Adipose tissue (tissue), 3 donors: Measurements from ENCODE around the gene LCMT2. TPM values are rescaled to one million over a fixed set of nuclear protein-coding genes. Genes with fewer than 3 reads are reported as not detected.
"Not testable (repeated sequence)": the region's sequence is repeated elsewhere in the genome, so short reads cannot be mapped to it uniquely, and the experiment has no call there.

Experiments
- H3K27ac ChIP-seq: one replicate; pipeline ENCODE4 v1.5.1; 2013; ENCODE audit warnings: low read depth, low read length
- WGBS, 3 donors: extraction: QIAGEN DNeasy Blood & Tissue Kit; methylation state at CpG; one replicate each; pipeline ENCODE4 v1.1.7; 2013; 5-methylcytosine and 5-hydroxymethylcytosine counted together
- polyA plus RNA-seq, 3 donors: library from polyadenylated mRNA; stranded (reverse); fragments of 200-250 nt; gene quantifications; one replicate each; pipeline ENCODE4 v1.2.3, GENCODE V29; 2013
- donor health status: healthy with polysubstance abuse.
- donor health status: Bipolar disorder and iron deficiency.
- donor health status: healthy.

Gene LCMT2
- polyA plus RNA-seq, 3 donors, result 2.1 to 5.5 (median 2.5) TPM

DNA sequence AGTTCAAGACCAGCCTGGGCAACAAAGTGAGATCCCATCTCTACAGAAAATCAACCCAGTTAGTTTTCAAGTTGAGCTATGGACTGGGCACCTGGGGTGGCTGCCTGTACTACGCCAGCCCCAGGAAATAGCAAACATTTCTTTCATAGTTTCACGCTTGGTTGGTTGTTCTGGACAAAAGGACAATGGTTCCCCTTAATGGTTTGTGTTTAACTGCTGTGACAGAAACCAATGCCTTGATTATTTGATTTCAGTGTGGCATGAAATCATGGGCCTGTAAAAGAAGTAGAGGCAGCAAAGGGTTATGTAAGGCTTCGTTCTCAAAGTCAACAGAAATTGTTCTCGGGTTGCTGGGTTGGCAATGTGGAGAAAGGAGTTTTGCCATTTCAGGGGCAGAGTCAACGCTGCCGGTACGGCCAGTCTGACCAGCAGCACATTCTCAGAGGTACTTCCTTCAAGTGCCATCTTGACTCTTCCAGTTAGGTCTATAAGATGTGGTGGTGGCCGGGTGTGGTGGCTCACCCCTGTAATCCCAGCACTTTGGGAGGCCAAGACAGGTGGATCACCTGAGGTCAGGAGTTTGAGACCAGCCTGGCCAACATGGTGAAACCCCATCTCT lies 12.7 kb downstream of the LCMT2 start:
- WGBS, 3 donors, result 76 to 93% (median 86%) methylated on average over 8 of the region's 8 CpGs
- H3K27ac ChIP-seq, result no peak overlapping the region

DNA sequence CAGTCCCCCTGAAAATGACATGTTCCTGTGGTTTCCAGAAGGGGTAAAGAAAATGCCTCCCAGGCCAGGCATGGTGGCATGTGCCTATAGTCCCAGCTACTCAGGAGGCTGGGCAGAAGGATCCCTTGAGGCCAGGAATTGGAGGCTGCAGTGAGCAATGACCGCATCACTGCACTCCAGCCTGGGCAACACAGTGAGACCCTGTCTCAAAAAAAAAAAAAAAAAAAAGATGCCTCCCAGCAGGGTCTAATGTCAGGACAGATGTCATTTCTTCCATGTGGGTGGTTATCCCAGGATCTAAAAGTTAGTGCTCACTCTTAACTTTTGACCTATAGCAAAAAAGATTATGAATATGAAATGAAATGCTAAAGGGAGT lies 13.4 kb downstream of the LCMT2 start:
- 71 to 88% (median 75%) methylated on average over 1 of the region's 1 CpG for WGBS, 3 donors
- H3K27ac ChIP-seq, result no peak overlapping the region

DNA sequence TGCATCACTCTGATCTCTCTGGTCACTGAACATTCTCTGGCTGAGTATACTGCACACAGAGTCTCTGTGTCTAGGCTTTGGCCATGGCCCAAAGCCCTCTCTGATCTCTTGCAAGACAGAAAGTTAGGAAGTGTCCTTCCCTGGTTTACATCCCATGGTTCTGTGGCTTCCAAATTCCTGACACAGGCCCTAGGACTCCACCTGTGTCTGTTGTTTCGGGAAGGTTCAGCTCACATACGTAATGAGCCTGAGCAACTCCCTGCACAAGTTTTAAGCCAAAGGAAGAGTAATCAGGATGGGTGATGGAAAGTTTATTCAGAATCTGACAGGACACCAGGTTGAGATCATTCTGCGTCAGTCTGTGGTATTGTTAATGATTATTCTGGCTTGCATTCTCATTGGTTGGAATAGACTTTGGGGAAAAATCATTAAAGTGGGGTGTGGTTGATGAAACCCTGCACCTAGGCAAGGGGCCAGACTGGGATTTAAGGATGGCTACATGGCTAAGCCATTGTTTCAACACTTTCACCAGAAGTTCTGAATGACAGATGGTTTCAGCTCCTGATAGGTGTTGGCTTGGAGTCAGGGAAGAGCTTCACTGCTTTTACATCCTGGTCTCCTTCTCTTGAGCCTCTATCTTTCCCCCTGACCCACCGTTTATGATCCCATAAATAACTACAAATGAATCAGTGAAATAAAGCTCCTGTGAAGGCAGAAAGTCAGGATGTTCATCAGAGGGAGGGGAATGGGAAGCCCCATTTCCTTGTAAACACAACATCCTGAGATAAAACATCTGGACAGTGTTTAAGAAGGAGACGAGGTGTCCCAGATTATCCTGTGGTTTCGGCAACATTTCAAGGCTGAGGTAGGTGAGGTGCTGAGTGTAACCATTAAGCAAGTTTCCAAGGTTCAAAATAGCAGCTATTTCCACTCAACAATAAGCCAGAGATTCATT lies 14.1 kb downstream of the LCMT2 start:
- no peak overlapping the region for H3K27ac ChIP-seq
- 37 to 56% (median 40%) methylated on average over 6 of the region's 6 CpGs for WGBS, 3 donors

DNA sequence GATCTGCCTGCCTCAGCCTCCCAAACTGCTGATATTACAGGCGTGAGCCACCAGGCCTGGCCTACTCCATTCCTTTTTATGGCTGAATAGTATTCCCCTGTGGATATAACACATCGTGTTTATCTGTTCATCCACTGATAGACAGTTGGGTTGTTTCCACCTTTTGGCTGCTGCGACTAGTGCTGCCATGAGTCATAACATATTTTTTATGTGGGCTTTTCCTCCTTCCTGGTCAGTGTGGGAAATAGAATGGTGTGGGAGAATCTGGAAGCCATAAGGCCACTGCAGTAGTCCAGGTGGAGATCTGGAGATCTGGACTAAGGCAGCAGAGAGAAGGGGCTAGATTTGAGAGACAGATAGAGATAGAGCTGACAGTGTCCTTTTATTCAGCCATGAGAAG lies 16.2 kb downstream of the LCMT2 start:
- no peak overlapping the region for H3K27ac ChIP-seq
- 68 to 79% (median 70%) methylated on average over 3 of the region's 3 CpGs for WGBS, 3 donors

DNA sequence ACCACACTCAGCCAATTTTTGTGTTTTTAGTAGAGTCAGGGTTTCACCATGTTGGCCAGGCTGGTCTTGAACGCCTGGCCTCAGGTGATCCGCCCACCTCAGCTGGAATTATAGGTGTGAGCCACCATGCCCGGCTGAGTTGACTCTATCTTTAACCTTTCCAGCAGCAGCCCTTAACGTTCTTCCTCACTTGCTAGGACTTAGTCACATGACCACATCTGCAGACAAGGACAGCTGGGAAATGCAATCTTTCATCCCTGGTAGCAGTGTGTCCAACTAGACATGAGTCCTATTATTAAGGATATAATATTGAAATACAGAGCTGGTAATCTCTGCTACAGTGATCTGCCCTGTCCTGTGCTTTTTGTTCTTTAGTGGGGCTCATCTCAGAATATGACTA lies 18.0 kb downstream of the LCMT2 start:
- WGBS, 3 donors, result 49 to 69% (median 67%) methylated on average over 4 of the region's 4 CpGs
- no peak overlapping the region for H3K27ac ChIP-seq

DNA sequence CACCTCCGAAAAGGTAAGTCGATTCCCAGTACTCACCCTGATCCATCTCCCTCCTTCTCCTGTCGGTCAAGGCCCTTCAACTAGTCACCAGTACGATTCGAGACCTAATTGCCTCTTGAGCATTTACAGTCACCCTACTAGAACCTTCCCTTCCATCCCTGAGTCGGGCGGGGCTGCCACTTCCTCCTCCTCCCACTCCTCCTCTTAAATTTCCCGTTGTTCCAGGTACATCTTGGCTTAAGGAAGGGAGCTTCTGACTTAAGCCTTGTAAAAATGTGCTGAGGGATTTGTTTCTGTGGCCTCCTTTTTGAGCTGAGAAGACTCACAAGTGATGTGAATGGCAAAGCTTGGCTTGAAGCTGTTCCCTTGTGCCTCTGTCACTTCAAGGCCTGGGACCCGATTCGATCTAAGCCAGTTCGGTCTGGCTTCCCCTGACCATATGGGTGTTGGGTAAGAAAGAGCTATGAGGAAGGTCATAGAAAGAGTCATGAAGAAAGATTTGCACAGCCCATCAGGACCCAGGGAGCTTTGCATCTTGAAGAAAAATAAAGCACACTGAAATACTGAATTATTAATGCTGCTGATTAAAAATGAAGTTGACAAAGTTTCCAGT lies 28.1 kb downstream of the LCMT2 start, which contains the start of gene TGM7:
TSS of gene TGM7 (minus strand) at position 51 of the 613 bp plus-strand sequence.
- 87 to 89% (median 88%) methylated on average over 11 of the region's 11 CpGs for WGBS, 3 donors
- no peak within 1 kb of the TSS for H3K27ac ChIP-seq

DNA sequence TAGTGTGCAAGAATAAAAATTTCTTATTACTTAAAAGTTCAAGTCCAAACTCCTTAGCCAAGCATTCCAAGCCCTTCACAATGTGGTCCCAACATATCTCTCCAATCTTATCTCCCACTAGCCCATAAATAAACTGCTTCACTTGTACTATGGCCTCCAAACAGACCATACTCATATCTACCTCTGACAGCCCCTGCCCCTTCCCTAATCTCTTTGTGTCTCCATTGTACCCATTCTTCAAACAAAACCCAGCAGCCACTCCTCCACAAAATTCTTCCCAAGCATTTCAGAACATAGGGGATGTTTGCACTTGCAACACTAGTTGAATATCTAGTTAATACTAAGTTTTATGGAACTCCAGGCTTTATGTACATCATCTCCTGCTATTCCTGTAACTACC lies 30.5 kb downstream of the LCMT2 start:
- H3K27ac ChIP-seq, result no peak overlapping the region

DNA sequence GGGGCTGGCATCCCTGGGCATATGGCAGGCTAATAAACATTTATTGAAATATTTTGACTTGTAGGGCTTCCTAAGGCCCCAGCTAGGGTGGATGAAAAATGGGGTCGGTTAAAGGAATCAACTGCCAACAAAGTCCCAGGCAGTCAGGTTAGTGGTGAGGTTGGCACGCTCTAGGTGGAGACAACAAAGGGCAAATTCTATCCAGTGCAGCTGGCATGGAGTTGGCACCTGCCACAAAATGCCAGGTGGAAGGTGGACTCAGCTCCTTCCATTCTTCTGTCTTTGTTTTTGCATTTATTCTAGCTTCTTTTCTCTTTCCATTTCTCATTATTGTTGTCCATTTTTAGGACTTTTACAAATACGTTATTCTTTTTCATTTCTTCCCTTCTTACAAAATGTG lies 31.0 kb downstream of the LCMT2 start:
- H3K27ac ChIP-seq, result no peak overlapping the region
- 88 to 94% (median 90%) methylated on average over 3 of the region's 3 CpGs for WGBS, 3 donors

DNA sequence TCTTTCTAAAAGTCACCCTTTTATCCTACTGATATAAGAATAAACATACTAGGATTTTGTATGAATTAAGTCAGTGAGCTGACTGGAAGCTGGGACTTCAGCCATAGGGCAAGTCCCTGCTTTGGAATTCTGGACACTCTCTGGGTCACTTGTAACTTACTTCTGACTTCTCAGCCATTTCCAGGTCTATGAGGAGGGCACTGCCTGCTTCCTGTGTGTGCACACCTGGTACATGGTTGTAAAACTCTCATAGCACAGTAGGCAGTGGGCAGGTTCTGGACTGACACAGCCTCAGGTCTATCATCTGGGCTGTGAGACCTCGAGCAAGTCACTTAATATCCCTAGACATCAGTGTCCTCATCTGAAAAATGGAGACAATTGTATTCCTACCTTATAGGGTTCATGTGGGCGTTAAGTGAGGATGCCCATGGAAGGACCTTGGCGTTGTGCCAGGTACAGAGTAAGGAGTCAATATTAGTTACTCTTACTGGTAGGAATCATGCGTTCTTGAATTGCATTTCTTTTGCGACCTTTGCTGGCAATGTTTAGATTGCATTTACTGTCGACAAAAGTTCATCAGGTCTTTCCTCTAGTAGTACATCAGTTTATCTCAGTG lies 36.2 kb downstream of the LCMT2 start:
- no peak overlapping the region for H3K27ac ChIP-seq
- 32 to 72% (median 65%) methylated on average over 6 of the region's 6 CpGs for WGBS, 3 donors

DNA sequence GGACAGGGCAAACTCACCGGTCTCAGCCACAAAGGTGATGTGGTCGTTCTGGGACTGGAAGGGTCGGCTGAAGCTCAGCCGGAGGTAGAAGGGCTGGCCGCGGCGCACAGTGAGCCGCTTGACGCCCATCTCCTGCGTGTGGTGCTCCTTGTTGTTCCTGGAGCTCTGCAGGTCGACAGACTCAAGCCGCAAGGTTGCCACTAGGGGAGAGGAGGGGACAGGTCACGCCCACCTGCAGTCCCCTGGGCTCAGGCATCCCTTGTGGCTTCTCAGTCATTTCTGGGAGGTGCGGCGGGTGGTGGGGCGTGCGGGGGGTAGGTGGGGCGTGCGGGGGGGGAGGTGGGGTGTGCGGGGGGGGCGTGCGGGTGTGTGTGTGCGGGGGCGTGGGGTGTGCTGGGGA lies 36.9 kb downstream of the LCMT2 start:
- H3K27ac ChIP-seq, result no peak overlapping the region
- 9 to 16% (median 13%) methylated on average over 16 to 21 of the region's 24 CpGs for WGBS, 3 donors

DNA sequence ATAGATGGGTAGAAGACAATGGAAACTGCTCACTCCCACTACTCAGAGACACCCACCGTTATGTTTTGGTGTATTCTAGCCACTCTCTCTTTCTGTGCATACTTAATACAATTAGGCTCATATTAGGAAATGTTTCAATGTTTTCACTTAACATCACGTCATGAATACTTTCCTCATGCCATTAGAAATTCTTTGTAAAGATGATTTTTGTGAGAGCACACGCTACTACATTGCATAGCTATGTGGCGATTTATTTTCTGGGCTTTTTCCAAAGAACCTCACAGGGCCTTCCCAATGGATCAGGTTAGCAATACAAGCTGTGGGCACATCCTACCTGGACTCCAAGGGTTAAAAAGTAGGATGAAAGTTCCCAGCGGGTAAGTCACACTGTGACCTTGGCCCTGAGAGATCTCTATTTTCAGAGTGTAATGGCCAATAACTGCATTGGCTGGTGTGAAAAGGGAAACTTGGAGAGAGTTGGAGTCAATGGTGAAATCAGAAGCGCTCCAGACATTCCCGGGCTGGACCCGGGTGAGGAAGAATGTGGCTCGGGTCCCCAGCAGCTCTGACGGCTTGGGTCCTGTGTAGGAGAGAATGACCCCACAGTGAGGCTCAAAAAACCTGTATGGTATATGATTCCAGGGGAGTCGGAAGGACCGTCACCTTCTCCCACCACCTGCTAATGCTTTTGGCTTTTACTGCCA lies 37.8 kb downstream of the LCMT2 start:
- 53 to 64% (median 57%) methylated on average over 12 of the region's 12 CpGs for WGBS, 3 donors
- H3K27ac ChIP-seq, result no peak overlapping the region

DNA sequence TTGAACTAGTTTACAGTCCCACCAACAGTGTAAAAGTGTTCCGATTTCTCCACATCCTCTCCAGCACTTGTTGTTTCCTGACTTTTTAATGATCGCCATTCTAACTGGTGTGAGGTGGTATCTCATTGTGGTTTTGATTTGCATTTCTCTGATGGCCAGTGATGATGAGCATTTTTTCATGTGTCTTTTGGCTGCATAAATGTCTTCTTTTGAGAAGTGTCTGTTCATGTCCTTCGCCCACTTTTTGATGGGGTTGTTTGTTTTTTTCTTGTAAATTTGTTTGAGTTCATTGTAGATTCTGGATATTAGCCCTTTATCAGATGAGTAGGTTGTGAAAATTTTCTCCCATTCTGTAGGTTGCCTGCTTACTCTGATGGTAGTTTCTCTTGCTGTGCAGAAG lies 40.7 kb downstream of the LCMT2 start:
- 92 to 94% (median 92%) methylated on average over 2 of the region's 3 CpGs for WGBS, 3 donors
- H3K27ac ChIP-seq, result not testable (repeated sequence)

DNA sequence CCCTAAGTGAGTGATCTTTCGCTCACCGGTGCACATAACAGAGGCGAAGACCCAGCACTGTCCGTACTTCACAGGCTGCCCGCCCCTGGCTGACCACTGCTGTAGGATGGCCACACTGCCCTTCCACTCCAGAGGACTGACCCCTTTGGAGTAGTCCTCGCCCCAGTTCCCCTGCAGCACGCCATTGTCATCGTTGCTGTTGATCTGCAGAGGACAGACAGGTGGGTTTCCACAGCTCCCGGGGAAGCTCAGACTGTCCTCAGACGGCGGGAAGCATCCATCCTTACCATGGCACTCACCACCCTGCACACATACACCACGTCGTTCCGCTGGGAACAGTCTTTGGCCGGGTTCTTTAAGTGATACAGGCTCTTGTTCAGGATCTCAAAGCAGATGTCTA lies 43.1 kb downstream of the LCMT2 start:
- WGBS, 3 donors, result 58 to 77% (median 77%) methylated on average over 15 of the region's 15 CpGs
- H3K27ac ChIP-seq, result no peak overlapping the region

DNA sequence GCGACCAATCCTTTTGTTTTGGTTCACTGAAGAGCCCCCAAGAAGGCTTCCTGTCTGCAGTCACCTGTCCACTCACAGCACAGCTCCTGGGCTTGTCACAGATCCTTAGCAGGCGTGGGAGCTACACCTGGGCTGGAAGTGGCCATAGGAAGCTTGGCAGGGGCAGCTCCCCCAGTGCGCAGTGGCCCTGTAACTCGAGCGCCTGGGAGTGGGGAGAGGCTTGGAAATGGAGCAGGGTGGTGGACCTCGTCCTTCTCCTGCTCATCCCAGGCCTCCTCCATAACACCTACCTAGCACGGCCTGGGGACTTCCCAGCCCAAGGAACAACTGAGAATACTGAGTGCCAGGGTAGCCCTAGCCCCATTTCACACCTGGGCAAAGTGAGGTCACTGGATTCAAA lies 44.3 kb downstream of the LCMT2 start:
- H3K27ac ChIP-seq, result no peak overlapping the region
- WGBS, 3 donors, result 55 to 68% (median 66%) methylated on average over 7 of the region's 7 CpGs

DNA sequence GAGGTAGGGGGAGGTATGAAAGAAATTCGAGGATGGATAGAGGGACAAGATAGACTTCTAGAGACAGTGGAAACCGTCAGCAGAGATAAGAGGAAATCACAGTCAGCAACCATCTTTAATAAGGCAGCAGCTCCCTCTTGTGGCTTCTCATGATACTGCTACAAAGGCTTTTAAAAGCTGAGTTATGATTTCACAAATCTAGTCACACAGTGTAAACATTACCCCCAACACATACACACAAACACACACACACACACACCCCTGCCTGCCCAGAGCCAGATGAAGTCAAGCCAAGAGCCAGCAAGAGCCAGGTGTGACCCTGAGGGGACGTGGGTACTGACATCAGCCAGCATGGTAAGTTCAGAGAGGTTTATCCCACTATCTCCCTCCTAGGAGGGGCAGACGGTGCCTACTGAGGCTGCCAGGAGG lies 44.8 kb downstream of the LCMT2 start:
- WGBS, 3 donors, result 7 to 18% (median 16%) methylated on average over 4 of the region's 4 CpGs
- H3K27ac ChIP-seq, result no peak overlapping the region

DNA sequence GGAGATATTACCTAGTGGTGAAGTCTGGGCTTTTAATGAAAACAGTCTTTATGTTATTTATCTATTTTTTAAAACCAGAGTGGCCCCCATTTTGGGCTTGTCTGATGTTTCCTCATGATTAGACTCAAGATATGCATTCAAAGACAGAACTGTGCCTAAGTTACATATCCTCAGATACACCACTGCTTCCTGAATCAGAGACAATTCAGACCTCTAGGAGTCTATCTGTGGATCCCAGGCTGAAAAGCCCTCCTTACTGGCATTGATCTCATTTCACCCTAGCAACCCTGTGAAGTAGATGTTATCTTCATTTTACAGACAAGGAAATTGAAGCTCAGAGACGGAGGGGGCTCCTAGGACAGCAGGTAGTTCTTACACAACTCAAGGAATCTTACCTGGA lies 46.8 kb downstream of the LCMT2 start:
- no peak overlapping the region for H3K27ac ChIP-seq
- 57 to 65% (median 61%) methylated on average over 1 of the region's 1 CpG for WGBS, 3 donors

DNA sequence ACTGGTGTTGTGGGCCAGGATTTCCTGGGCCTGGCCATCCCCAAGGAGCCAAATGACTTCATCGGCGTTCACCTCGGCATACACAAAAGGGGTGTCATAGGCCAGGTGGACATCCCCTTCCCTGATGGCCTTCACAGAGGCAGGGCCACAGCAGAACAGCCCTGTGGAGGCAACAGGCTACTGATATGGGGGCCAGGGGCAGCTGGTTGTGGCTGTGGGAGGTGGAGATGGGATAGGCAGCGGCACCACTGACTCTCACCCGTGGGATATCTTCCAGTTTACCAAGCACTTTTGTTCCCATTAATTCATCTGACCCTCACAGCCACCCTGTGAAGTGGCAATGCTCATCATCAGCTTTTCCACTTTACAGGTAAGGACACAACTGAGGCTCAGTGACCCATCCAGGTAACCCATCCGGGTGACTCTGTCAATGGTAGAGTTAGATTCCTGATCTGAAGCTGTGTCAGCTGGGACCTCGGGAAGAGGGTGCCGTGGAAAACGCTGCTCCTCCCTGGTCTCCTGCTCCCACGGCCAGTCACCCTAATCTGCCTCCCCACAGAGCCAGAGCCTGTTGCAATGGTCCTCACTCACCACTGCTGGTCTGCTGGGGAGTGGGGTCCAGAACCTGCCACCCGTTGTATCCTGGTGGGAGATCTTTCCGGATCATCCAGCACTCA lies 48.3 kb downstream of the LCMT2 start:
- WGBS, 3 donors, result 79 to 91% (median 86%) methylated on average over 12 of the region's 12 CpGs

DNA sequence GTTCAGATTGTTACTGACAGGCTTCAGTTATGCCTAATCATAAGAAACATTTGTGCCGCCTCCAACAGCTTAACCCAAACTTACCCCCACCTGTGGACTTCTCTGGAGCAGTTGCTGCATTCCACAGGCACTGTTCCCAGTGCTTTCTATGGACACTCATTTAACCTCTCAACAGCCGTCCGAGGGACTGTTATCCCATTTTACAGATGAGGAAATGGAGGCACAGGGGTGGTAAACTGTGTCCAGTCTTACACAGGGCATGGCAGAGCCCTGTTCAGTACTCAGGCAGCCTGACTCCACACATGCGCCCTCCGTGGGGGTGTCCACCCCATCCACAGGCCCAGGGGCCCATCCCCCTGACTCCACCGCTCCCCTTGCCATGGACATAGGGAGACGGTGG lies 49.4 kb downstream of the LCMT2 start:
- H3K27ac ChIP-seq, result no peak overlapping the region
- 82 to 92% (median 83%) methylated on average over 7 of the region's 7 CpGs for WGBS, 3 donors

More for the DNA sequence above, 48.3 kb downstream of the LCMT2 start:
- no peak overlapping the region for H3K27ac ChIP-seq
